HepG2 (cell line): ENCODE data around the gene ULK3. TPM values are rescaled to one million over a fixed set of nuclear protein-coding genes. Genes with fewer than 3 reads are reported as not detected.

Experiments used
- ATAC-seq: fragments of 200-7000 bp; cut with Tn5 transposase; 3 replicates; pipeline ENCODE4 v1.9.1; 2020; ENCODE audit warnings: mild to moderate bottlenecking, moderate library complexity
- BruUV-seq: library from RNA; stranded (reverse); fragments of 400-500 nt; replicated peaks from 2 replicates; lab custom pipeline; 2021; lab: Mats Ljungman, UMichigan
- CTCF ChIA-PET: fragments of 300-600 bp; formaldehyde crosslinking; extraction: SDS; loops from one replicate; lab custom pipeline; 2021; ENCODE audit warnings: low total read pairs, inconsistent platforms, low intra/inter-chr PET ratio; lab: Yijun Ruan, JAX
- POLR2A ChIA-PET: fragments of 350-600 bp; sonication (Branson Sonifier 250); formaldehyde crosslinking; loops from one replicate; lab custom pipeline; 2020; ENCODE audit warnings: antibody characterized with exemption, inconsistent platforms; lab: Yijun Ruan, JAX
- DNase-seq: peaks from one replicate; pipeline ENCODE4 v3.0.0-alpha.2; 2015; ENCODE audit warnings: low spot score
- FAIRE-seq: peaks from 3 replicates; lab custom pipeline; 2011; peaks lifted over from hg19 to GRCh38; lab: Jason Lieb, UNC
- H2AFZ ChIP-seq: one replicate; pipeline ENCODE4 v1.6.1; 2011; ENCODE audit warnings: low read length, inconsistent platforms
- H3K27ac ChIP-seq: fragments of 300-600 bp; 3 replicates; pipeline ENCODE4 v1.8.0; 2011; ENCODE audit warnings: mixed run types, mild to moderate bottlenecking, mixed read lengths, low read length, inconsistent platforms; ENCODE audit not compliant: insufficient read depth; ENCODE audit errors: extremely low read length
- H3K27me3 ChIP-seq, 2 experiments: fragments of 200-600 bp in 1 of 2; 2 replicates in 1 of 2; 3 replicates in 1 of 2; pipeline versions ENCODE4 v1.6.0 to v1.8.0; 2011; ENCODE audit warnings: low read length in 2 of 2, mild to moderate bottlenecking in 2 of 2, moderate library complexity in 2 of 2, inconsistent platforms in 1 of 2; ENCODE audit not compliant: insufficient read depth in 2 of 2, control insufficient read depth in 1 of 2
- H3K36me3 ChIP-seq, 2 experiments: fragments of 200-600 bp in 1 of 2; replicated peaks in 1 of 2; 2 replicates in 1 of 2; 3 replicates in 1 of 2; pipeline versions ENCODE4 v1.5.1 to v1.8.0; 2011; ENCODE audit warnings: low read length in 2 of 2, inconsistent platforms in 1 of 2; ENCODE audit not compliant: insufficient read depth in 2 of 2, control insufficient read depth in 1 of 2
- H3K4me1 ChIP-seq: 2 replicates; pipeline ENCODE4 v1.5.1; 2012; ENCODE audit warnings: low read length, inconsistent platforms; ENCODE audit not compliant: insufficient read depth
- H3K4me2 ChIP-seq: 2 replicates; pipeline ENCODE4 v1.6.0; 2011; ENCODE audit warnings: low read depth, low read length, inconsistent platforms
- H3K4me3 ChIP-seq, 3 experiments: fragments of 200-600 bp in 1 of 3; sonication (generic), shearing (Covaris generic) in 1 of 3; replicated peaks in 1 of 3; 2 replicates each; pipeline ENCODE4 v1.5.1; 2011 to 2016; ENCODE audit warnings: low read length in 3 of 3, inconsistent platforms in 2 of 3, low read depth in 2 of 3, mild to moderate bottlenecking in 2 of 3, control low read depth in 1 of 3, mixed read lengths in 1 of 3; ENCODE audit not compliant: insufficient read depth in 1 of 3
- H3K79me2 ChIP-seq: one replicate; pipeline ENCODE4 v1.6.1; 2011; ENCODE audit warnings: low read length, inconsistent platforms; ENCODE audit not compliant: insufficient read depth
- H3K9ac ChIP-seq: 2 replicates; pipeline ENCODE4 v1.6.0; 2011; ENCODE audit warnings: mild to moderate bottlenecking, low read depth, low read length, inconsistent platforms; ENCODE audit not compliant: insufficient read depth
- H3K9me3 ChIP-seq: 2 replicates; pipeline ENCODE4 v1.5.1; 2012; ENCODE audit warnings: mild to moderate bottlenecking, low read length
- H4K20me1 ChIP-seq: 2 replicates; pipeline ENCODE4 v1.6.0; 2011; ENCODE audit warnings: inconsistent platforms, mild to moderate bottlenecking, low read length, moderate library complexity; ENCODE audit not compliant: insufficient read depth
- BRD4 ChIP-seq: sonication (generic); formaldehyde crosslinking; IDR thresholded peaks from 2 replicates; pipeline ENCODE4 v1.4.0; 2020; ENCODE audit warnings: missing genetic modification reagents
- CHCHD3 ChIP-seq: sonication (generic); formaldehyde crosslinking; IDR thresholded peaks from 2 replicates; pipeline ENCODE4 v1.8.0; 2022; ENCODE audit warnings: mild to moderate bottlenecking, missing genetic modification reagents, moderate library complexity
- GLI4 ChIP-seq: sonication (generic); formaldehyde crosslinking; IDR thresholded peaks from 2 replicates; pipeline ENCODE4 v1.5.1; 2020; ENCODE audit warnings: missing genetic modification reagents, mild to moderate bottlenecking, moderate library complexity, borderline replicate concordance
- HOXA3 ChIP-seq: sonication (generic); formaldehyde crosslinking; IDR thresholded peaks from 2 replicates; pipeline ENCODE4 v1.5.0; 2020; ENCODE audit warnings: missing genetic modification reagents
- NFIC ChIP-seq: IDR thresholded peaks from 2 replicates; pipeline ENCODE4 v1.6.1; 2012; ENCODE audit warnings: mild to moderate bottlenecking, low read length, inconsistent platforms
- NR1H2 ChIP-seq: sonication (generic); formaldehyde crosslinking; IDR thresholded peaks from 2 replicates; pipeline ENCODE4 v1.8.1; 2022; ENCODE audit warnings: low read depth, missing genetic modification reagents, borderline replicate concordance
- NR2F2 ChIP-seq: IDR thresholded peaks from 2 replicates; pipeline ENCODE4 v1.6.1; 2012; ENCODE audit warnings: low read depth, inconsistent platforms, borderline replicate concordance
- RXRA ChIP-seq: sonication (generic); formaldehyde crosslinking; IDR thresholded peaks from 2 replicates; pipeline ENCODE4 v1.5.1; 2020; ENCODE audit warnings: missing genetic modification reagents
- SAFB2 ChIP-seq: sonication (generic); formaldehyde crosslinking; IDR thresholded peaks from 2 replicates; pipeline ENCODE4 v1.5.1; 2020; ENCODE audit warnings: missing genetic modification reagents, low read depth, mild to moderate bottlenecking, borderline replicate concordance
- TARDBP ChIP-seq: sonication (generic); formaldehyde crosslinking; IDR thresholded peaks from 2 replicates; pipeline ENCODE4 v1.8.0; 2022; ENCODE audit warnings: mild to moderate bottlenecking, missing genetic modification reagents
- U2AF2 ChIP-seq: fragments of 200-400 bp; formaldehyde crosslinking; IDR thresholded peaks from 2 replicates; pipeline ENCODE4 v1.6.1; 2017; ENCODE audit warnings: low read depth, mild to moderate bottlenecking, low read length
- ZNF749 ChIP-seq: sonication (generic); formaldehyde crosslinking; IDR thresholded peaks from 2 replicates; pipeline ENCODE4 v1.8.0; 2022; ENCODE audit warnings: mild to moderate bottlenecking, missing genetic modification reagents, moderate library complexity, borderline replicate concordance
- WGBS: methylation state at CpG from one replicate; pipeline ENCODE4 v1.1.6; 2017; ENCODE audit warnings: low lambda C conversion rate; 5-methylcytosine and 5-hydroxymethylcytosine counted together
- in situ Hi-C: cut with HindIII; loops from 2 replicates; pipeline ENCODE4 v1.10.0; 2017; ENCODE audit warnings: low pct_unique_long_range_greater_than_20kb; ENCODE audit not compliant: extremely low pct_ligation_motif_present
- intact Hi-C: fragments of 100-400 bp; cut with micrococcal nuclease; formaldehyde crosslinking; loops from one replicate; pipeline ENCODE4 v1.10.0; 2022; ENCODE audit not compliant: unreplicated experiment
- polyA plus RNA-seq, 8 experiments: library from polyadenylated mRNA; depleted of rRNA in 3 of 8; stranded (reverse) in 7 of 8; unstranded in 1 of 8; fragments of >200 nt; fragmentation: Illumina TruSeq in 4 of 8; extraction: Trizol in 4 of 8; gene quantifications; 2 replicates each; pipeline versions ENCODE4 v1.2.1 to v1.2.3, GENCODE V29; 2011 to 2016; ENCODE audit warnings: low read depth in 4 of 8, missing spikeins in 1 of 8, mixed read lengths in 1 of 8; ENCODE audit not compliant: insufficient read depth in 1 of 8
- total RNA-seq, 5 experiments: library from RNA; depleted of rRNA; stranded (reverse); fragments of >200 nt; fragmentation: Illumina TruSeq; extraction: Trizol; gene quantifications; 2 replicates each; pipeline ENCODE4 v1.2.3, GENCODE V29; 2016; ENCODE audit warnings: low read depth in 1 of 5

The ULK3 gene
- total and polyA plus RNA-seq, 2 of the 13 experiments (the other 11 are each of a cell fraction or from before 2014, with no cell fraction given): 15.2 to 23.7 TPM

DNA sequence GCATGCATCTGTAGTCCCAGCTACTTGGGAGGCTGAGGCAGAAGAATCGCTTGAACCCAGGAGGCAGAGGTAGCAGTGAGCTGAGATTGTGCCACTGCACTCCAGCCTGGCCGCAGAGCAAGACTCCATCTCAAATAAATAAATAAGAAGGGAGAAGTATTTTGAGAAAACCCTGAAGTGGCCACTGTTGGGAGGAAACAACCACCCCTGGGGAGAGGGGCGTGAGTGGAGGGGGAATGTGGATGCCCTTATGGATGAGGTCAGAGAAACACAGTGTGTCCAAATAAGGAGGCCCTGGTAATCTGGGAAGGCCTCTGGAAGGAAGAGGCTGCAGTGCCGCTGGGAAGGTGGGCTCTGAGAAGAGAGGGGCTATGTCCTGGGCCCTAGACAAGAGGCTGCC lies 20.7 kb downstream of the ULK3 start:
- no peak for TF ChIP-seq NR1H2 (CRISPR knock-in tag)
- TF ChIP-seq U2AF2: no peak
- no peak for TF ChIP-seq CHCHD3 (CRISPR knock-in tag)
- no peak for TF ChIP-seq RXRA
- TF ChIP-seq GLI4: no peak
- no peak for TF ChIP-seq NR2F2
- TF ChIP-seq HOXA3 (CRISPR knock-in tag): no peak
- TF ChIP-seq TARDBP (CRISPR knock-in tag): no peak
- no peak for TF ChIP-seq NFIC
- no peak for TF ChIP-seq BRD4 (CRISPR knock-in tag)
- no peak for TF ChIP-seq SAFB2 (CRISPR knock-in tag)
- TF ChIP-seq ZNF749 (CRISPR knock-in tag): no peak
- H3K9me3 ChIP-seq: no peaks in the 10 kb centered on the region

More for the DNA sequence above, 20.7 kb downstream of the ULK3 start:
- Histone ChIP-seq H3K36me3 (no peaks in the 10 kb centered on the region), H3K79me2 (no peaks in the 10 kb centered on the region), H3K27ac (no peak overlapping the region), H3K4me1 (peaks cover 26% of the 10 kb centered on the region), H3K4me2 (no peak overlapping the region), H4K20me1 (no peaks in the 10 kb centered on the region; the same call in 1 of the 2 replicates), H3K27me3 (peaks cover 3 to 33% of the 10 kb centered on the region in 2 experiments; a peak in 4 of 5 replicates), H3K9ac (no peak overlapping the region), H2AFZ (no peak overlapping the region), H3K4me3 (no peak overlapping the region)
- no TSS peak for BruUV-seq
- no peak for DNase-seq
- intact Hi-C loops (no loop called here), in situ Hi-C loops (no loop called here)
- ATAC-seq: no peak
- FAIRE-seq: no peak
- WGBS: 3% methylated on average over 4 of the region's 4 CpGs
- ChIA-PET CTCF (no interaction called here), POLR2A (no interaction called here)
